ENCODE results near the gene DOCK2.

Gene DOCK2

DNA sequence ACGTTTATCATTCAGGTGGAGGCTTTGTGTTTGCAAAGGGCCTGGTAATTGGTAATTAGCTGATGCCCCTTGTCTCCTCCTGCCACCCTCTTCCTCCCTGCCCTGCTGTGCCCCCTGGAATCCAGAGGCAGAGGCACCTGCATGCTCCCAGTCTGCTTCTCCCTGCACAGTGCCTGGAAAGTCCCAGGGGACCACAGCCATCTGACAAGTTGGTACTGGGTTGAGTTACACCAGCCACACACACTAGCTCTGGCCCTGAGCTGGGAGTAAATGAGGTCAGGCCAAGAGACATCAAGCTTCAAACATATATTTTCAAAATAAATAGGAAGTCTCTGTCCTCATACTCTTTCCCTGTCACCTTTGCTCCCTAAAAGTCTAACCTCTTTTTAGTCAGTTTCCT is 286.9 kb downstream of the DOCK2 start:
- TF ChIP-seq, protein P1, sequence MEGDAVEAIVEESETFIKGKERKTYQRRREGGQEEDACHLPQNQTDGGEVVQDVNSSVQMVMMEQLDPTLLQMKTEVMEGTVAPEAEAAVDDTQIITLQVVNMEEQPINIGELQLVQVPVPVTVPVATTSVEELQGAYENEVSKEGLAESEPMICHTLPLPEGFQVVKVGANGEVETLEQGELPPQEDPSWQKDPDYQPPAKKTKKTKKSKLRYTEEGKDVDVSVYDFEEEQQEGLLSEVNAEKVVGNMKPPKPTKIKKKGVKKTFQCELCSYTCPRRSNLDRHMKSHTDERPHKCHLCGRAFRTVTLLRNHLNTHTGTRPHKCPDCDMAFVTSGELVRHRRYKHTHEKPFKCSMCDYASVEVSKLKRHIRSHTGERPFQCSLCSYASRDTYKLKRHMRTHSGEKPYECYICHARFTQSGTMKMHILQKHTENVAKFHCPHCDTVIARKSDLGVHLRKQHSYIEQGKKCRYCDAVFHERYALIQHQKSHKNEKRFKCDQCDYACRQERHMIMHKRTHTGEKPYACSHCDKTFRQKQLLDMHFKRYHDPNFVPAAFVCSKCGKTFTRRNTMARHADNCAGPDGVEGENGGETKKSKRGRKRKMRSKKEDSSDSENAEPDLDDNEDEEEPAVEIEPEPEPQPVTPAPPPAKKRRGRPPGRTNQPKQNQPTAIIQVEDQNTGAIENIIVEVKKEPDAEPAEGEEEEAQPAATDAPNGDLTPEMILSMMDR (IDR thresholded peaks at IDR 0.05; ENCODE audit: insufficient read depth, low read depth, low read length, missing control alignments): no peak
- DNase-seq (ENCODE audit: low read depth): no peak

DNA sequence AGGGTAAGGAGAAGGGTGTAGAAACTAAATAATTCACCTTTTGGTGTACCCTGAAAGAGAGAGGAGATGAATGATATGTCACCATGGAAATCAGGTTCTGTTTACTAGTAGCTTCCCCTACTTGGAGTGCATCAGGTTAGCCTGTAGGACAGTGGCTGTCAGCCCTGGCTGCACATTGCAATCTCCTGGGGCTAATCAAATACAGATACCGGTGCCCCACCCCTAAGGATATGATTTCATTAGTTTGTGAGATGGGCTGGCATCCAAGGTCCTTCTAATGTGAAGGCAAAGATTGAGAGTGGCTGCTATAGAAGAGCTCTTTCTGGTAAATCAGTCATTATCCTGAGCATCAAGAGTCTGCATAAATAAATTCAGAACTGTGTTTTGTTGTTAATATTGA is 296.1 kb downstream of the DOCK2 start:
- H3K4me3 ChIP-seq (ENCODE audit: low read length): no peak overlapping the region

More for the DNA sequence above, 286.9 kb downstream of the DOCK2 start:
- H3K4me3 ChIP-seq (ENCODE audit: low read length): no peak overlapping the region

DNA sequence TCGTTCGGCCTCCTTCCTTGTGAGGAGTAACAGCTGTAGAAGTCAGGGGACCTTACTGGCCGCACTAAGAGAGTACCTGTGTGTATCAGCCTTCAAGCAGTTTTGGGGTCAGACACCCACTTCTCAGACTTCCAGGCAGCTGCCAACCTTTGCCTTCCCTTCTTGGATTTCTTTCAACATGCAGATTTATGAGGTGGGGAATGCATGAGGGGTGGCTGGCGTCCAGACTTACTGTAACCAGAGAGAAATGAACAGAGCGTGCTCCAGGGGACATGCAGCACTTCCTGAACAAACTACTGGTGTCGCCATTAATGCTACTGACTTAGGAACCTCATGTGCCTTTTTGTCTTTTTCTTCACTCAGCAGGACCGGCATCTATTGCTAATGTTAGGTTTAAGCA is 296.5 kb downstream of the DOCK2 start:
- DNase-seq (ENCODE audit: low read depth): no peak
- no peak overlapping the region for H3K4me3 ChIP-seq (ENCODE audit: low read length)
- TF ChIP-seq, protein P1 (IDR thresholded peaks at IDR 0.05; ENCODE audit: insufficient read depth, low read depth, low read length, missing control alignments): no peak

More for the DNA sequence above, 296.1 kb downstream of the DOCK2 start:
- TF ChIP-seq, protein P1 (IDR thresholded peaks at IDR 0.05; ENCODE audit: insufficient read depth, low read depth, low read length, missing control alignments): no peak
- no peak for DNase-seq (ENCODE audit: low read depth)

DNA sequence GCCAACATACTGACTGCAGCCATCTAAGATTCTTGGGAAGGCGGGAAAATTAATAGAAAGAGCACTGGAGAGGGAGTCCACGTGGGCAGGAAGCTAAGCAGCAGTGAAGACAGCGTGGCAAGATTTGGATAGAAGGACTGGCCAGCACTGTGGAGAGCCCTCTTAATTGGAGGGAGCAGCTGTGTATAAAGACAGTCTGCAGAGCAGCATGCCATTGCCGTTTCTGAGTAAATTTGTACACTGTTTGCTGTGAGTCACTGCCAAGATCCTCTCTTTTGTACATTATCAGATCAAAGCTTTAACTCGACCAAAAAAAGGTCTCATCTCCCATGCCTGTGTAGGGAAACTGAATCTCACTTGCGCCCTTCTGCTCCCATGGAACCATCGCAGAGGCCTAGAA is 297.9 kb downstream of the DOCK2 start:
- DNase-seq (ENCODE audit: low read depth): no peak
- TF ChIP-seq, protein P1 (IDR thresholded peaks at IDR 0.05; ENCODE audit: insufficient read depth, low read depth, low read length, missing control alignments): no peak
- no peak overlapping the region for H3K4me3 ChIP-seq (ENCODE audit: low read length)

DNA sequence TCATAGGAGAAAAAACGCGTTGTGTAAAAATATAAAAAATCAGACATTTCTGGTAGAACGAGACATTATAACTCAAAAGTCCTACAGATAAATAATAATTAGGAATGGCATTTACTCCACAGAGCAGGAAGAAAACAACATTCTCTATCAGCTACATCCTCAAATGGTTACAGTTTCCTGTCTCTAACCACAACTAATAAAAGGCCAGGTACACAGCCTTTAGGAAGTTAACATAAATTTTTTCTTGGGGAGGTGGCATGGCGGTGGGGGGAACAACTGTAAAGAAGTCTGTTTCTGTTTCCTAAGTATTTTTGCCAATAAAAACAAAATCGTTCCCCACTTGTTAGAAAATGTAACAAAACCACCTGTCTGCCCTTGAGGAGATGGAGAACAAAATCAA is 298.7 kb downstream of the DOCK2 start:
- no peak for DNase-seq (ENCODE audit: low read depth)
- no peak overlapping the region for H3K4me3 ChIP-seq (ENCODE audit: low read length)
- TF ChIP-seq, protein P1 (IDR thresholded peaks at IDR 0.05; ENCODE audit: insufficient read depth, low read depth, low read length, missing control alignments): no peak

DNA sequence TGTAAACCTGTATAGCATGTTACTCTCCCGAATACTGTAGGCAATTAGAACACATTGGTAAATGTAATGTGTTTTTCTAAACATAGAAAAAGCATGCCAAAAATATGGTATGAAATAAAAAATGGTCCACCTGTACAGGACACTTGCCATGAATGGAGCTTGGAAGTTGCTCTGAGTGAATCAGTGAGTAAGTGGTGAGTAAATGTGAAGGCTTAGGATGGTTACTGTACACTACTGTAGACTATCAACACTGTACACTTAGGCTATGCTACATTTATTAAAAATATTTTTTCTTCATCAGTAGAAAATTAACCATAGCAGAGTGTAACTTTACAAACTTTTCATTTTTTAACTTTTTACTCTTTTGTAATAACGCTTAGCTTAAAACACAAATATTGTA is 301.4 kb downstream of the DOCK2 start:
- H3K4me3 ChIP-seq (ENCODE audit: low read length): no peak overlapping the region
- TF ChIP-seq, protein P1 (IDR thresholded peaks at IDR 0.05; ENCODE audit: insufficient read depth, low read depth, low read length, missing control alignments): no peak
- DNase-seq (ENCODE audit: low read depth): no peak

DNA sequence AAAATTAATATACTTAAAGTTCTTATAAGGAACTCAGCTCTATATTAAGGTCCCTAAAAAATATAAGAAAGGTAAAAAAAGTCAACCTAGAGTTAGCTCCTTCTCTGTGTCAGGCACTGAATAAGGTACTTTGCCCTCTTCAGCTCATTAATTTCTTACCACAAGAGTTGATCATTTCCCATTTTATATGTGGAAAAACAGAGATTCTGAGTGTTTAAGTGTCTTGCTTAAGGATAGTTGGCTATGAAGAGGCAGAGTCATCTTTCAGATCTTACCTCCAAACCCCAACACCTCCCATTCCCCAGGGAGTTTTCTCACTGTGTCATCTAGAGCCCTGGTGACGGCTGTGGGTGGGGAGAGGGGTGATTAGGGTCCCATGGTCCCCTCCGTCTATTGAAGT is 302.7 kb downstream of the DOCK2 start:
- TF ChIP-seq, protein P1 (IDR thresholded peaks at IDR 0.05; ENCODE audit: insufficient read depth, low read depth, low read length, missing control alignments): no peak
- H3K4me3 ChIP-seq (ENCODE audit: low read length): no peak overlapping the region
- no peak for DNase-seq (ENCODE audit: low read depth)
